T-cell (primary cell): ENCODE measurements around the gene ZNF80. TPM values are rescaled to one million over a fixed set of nuclear protein-coding genes. Genes with fewer than 3 reads are reported as not detected.

Source experiments
- ATAC-seq, 4 experiments: fragments of 200-7000 bp in 3 of 4; fragments of 150-1000 bp in 1 of 4; cut with Tn5 transposase; replicated peaks in 1 of 4; 1 replicate in 3 of 4; 2 replicates in 1 of 4; pipeline ENCODE4 v1.10.0; 2021; ENCODE audit warnings: moderate library complexity in 3 of 4, mild to moderate bottlenecking in 2 of 4, moderate number of reproducible peaks in 1 of 4
- CTCF ChIA-PET, 2 donors: fragments of 300-600 bp; sonication (Branson Sonifier 250); formaldehyde crosslinking; loops; one replicate each; lab custom pipeline; 2022; ENCODE audit warnings: antibody characterized with exemption in 2 of 2; lab: Charles Lee
- POLR2A ChIA-PET, 2 donors: fragments of 300-600 bp; sonication (Branson Sonifier 250); formaldehyde crosslinking; loops; one replicate each; lab custom pipeline; 2022; ENCODE audit warnings: antibody characterized with exemption in 2 of 2; lab: Charles Lee
- DNase-seq, 35 experiments: peaks; one replicate each; pipeline versions ENCODE4 v3.0.0 to v3.0.0-alpha.2; 2013 to 2023
- H3K27ac ChIP-seq: one replicate; pipeline ENCODE4 v1.5.1; 2013; ENCODE audit warnings: low read length
- H3K27me3 ChIP-seq, 2 experiments: replicated peaks in 1 of 2; 1 replicate in 1 of 2; 2 replicates in 1 of 2; pipeline versions ENCODE4 v1.6.1 to v1.7.0; 2013; ENCODE audit warnings: low read length in 1 of 2, mixed read lengths in 1 of 2; ENCODE audit not compliant: control insufficient read depth in 2 of 2, insufficient read depth in 2 of 2; ENCODE audit errors: extremely low read depth in 1 of 2
- H3K36me3 ChIP-seq, 2 donors: 1 replicate in 1 of 2; 2 replicates in 1 of 2; pipeline versions ENCODE4 v1.6.1 to v1.7.0; 2013; ENCODE audit warnings: low read length in 1 of 2; ENCODE audit not compliant: control insufficient read depth in 2 of 2, insufficient read depth in 1 of 2; ENCODE audit errors: extremely low read depth in 1 of 2
- H3K4me1 ChIP-seq, 2 experiments: 1 replicate in 1 of 2; 2 replicates in 1 of 2; pipeline versions ENCODE4 v1.6.1 to v1.7.0; 2013; ENCODE audit warnings: low read length in 2 of 2, mixed read lengths in 1 of 2; ENCODE audit not compliant: insufficient read depth in 2 of 2, control insufficient read depth in 1 of 2; ENCODE audit errors: extremely low read depth in 1 of 2
- H3K4me3 ChIP-seq, 2 donors: 1 replicate in 1 of 2; 2 replicates in 1 of 2; pipeline versions ENCODE4 v1.5.1 to v1.7.0; 2013; ENCODE audit warnings: mild to moderate bottlenecking in 2 of 2, low read length in 1 of 2, moderate library complexity in 1 of 2; ENCODE audit not compliant: control insufficient read depth in 1 of 2; ENCODE audit errors: extremely low read depth in 1 of 2
- H3K9me3 ChIP-seq: 2 replicates; pipeline ENCODE4 v1.7.0; 2013
- H3K27ac Mint-ChIP-seq, 2 donors: one replicate each; pipeline ENCODE4 v1.8.0; 2020 to 2021; ENCODE audit warnings: mild to moderate bottlenecking in 2 of 2, mixed read lengths in 2 of 2
- H3K27me3 Mint-ChIP-seq, 2 donors: one replicate each; pipeline ENCODE4 v1.8.0; 2021 to 2022; ENCODE audit warnings: mixed read lengths in 2 of 2
- H3K36me3 Mint-ChIP-seq: one replicate; pipeline ENCODE4 v1.8.0; 2021; ENCODE audit warnings: mixed read lengths
- H3K4me1 Mint-ChIP-seq, 3 donors: one replicate each; pipeline ENCODE4 v1.8.0; 2020 to 2022; ENCODE audit warnings: mixed read lengths in 3 of 3, mild to moderate bottlenecking in 1 of 3
- H3K4me3 Mint-ChIP-seq, 3 donors: one replicate each; pipeline ENCODE4 v1.8.0; 2020 to 2022; ENCODE audit warnings: mild to moderate bottlenecking in 3 of 3, mixed read lengths in 3 of 3, moderate library complexity in 3 of 3
- H3K9me3 Mint-ChIP-seq, 3 donors: one replicate each; pipeline ENCODE4 v1.8.0; 2020 to 2022; ENCODE audit warnings: mixed read lengths in 3 of 3
- WGBS: methylation state at CpG from one replicate; pipeline ENCODE4 v1.1.5; 2013; ENCODE audit warnings: missing lambda C conversion rate; ENCODE audit not compliant: insufficient coverage; 5-methylcytosine and 5-hydroxymethylcytosine counted together
- total RNA-seq, 35 experiments: library from RNA in 6 of 35; stranded (reverse) in 6 of 35; fragments of 120-200 nt in 1 of 35; gene quantifications; one replicate each; pipeline versions ENCODE4 v1.2.1 to v1.2.4 and lab custom pipeline; 2013 to 2026

ZNF80 gene
- total RNA-seq, 5 donors from 2014 or later (not counting 1 experiment from before 2014, with no cell fraction given): 0.47 to 1.4 (median 1.1) TPM

DNA sequence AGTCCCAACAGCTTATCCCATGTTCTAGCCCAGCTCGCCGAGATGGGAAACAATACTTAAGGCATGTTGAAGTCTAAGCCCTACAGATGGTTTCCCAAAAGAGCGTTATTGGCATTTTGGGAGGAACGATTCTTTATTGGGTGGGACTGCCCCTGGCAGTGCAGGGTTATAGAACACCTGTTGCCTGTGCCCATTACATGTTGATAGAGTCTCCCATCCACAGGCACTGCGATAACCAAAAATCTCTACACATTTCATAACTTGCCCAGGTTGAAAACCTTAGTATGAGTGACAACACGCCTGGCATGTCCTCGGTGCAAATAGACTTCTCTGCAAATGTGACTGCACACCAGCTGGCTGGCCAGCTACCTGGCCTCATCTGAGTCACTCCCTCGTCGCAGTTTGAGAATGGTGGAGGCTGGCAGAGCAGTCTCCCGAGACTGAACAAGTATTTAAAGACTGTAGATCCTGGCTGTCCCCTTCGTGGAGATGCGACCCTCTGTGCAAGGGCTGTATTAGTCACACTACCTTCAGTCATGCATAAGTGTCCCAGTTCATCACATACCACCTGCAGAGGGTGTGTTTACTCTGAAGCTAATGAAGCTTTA is 18.7 kb downstream of the ZNF80 start:
- peaks cover 20 to 74% of the 10 kb centered on the region in 2 experiments for H3K4me1 ChIP-seq
- Mint-ChIP-seq H3K27me3 (no peaks in the 10 kb centered on the region), H3K4me3 (no peak overlapping the region), H3K36me3 (peaks cover 10% of the 10 kb centered on the region), H3K9me3 (peaks cover 0 to 4% (median 0%) of the 10 kb centered on the region in 3 donors), H3K27ac (peak overlapping the region in 1 of 2 donors; percentile 79), H3K4me1 (peaks cover 0 to 40% (median 34%) of the 10 kb centered on the region in 3 donors)
- no peaks in the 10 kb centered on the region for H3K9me3 ChIP-seq
- peak overlapping the region; percentile 95 for H3K27ac ChIP-seq
- POLR2A ChIA-PET: interaction anchor here in 1 of 2 donors (0.7 to 1.3 kb wide), 2 partner anchors 9 to 89 kb away, joined by 4 read pairs; no protein-coding TSS in a partner anchor
- no peaks in the 10 kb centered on the region for H3K27me3 ChIP-seq
- no peak overlapping the region for H3K4me3 ChIP-seq
- CTCF ChIA-PET: interaction anchor here (1.1 to 1.2 kb wide), 2 partner anchors 72 to 164 kb away, joined by 3 to 4 read pairs; no protein-coding TSS in a partner anchor
- DNase-seq (no peak), ATAC-seq (no peak)
- no peaks in the 10 kb centered on the region for H3K36me3 ChIP-seq
- 72% methylated on average over 8 of the region's 12 CpGs for WGBS

DNA sequence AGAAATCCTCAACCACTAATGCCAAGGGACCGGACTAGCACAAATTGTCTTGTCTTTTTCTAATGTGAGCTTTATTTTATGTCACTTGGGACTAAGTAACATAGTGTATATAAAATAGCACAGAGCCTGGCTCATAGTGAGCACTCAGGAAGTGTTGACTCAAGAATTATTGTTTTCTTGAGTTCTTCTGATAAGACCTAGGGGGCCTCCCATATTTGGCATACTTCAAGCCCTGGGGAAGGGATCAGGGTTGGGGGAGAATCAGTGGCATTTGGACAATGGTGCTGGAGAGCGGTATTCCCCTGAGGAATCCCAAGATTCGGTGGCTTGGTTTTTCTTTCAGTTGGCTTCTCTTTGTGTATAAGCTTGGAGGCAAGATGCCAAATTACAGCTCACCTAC is 19.4 kb downstream of the ZNF80 start:
- DNase-seq: no peak
- Mint-ChIP-seq H3K36me3 (peaks cover 10% of the 10 kb centered on the region), H3K4me3 (no peak overlapping the region), H3K27me3 (no peaks in the 10 kb centered on the region), H3K9me3 (no peaks in the 10 kb centered on the region), H3K27ac (no peak overlapping the region), H3K4me1 (peaks cover 6 to 33% (median 28%) of the 10 kb centered on the region in 3 donors)
- Histone ChIP-seq H3K4me3 (no peak overlapping the region), H3K9me3 (no peaks in the 10 kb centered on the region), H3K36me3 (no peaks in the 10 kb centered on the region), H3K27me3 (no peaks in the 10 kb centered on the region), H3K27ac (peak overlapping the region; percentile 95), H3K4me1 (peaks cover 22 to 80% of the 10 kb centered on the region in 2 experiments)
- POLR2A ChIA-PET: interaction anchor here (0.5 to 1.3 kb wide), 2 partner anchors 9 to 1198 kb away, joined by 3 to 4 read pairs; a partner anchor contains a TSS
- CTCF ChIA-PET: interaction anchor here (0.5 to 1.2 kb wide), 7 partner anchors 18 to 181 kb away, joined by 3 to 8 read pairs (median 4); no protein-coding TSS in a partner anchor
- WGBS: 100% methylated on average over 1 of the region's 3 CpGs
- ATAC-seq: no peak

DNA sequence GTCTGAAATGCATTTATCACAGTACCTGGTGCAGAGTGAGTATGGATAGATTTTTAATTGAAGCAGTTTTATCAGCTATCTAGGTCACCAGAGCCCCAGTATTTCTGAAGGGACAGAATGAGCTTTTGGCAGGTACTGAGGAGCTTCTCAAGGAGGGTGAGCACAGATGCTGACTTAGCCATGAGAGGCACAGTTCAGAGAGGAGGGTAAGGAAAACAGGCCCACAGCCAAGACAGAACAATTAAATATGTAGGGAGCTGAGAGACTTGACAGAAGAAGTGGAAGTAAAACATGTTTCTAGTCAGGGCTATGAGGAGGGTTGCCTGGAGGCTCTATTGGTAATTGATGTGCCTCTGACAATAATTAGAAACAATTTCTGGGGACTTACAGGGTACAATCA is 20.1 kb downstream of the ZNF80 start:
- H3K4me1 Mint-ChIP-seq: peaks cover 14 to 26% (median 24%) of the 10 kb centered on the region in 3 donors
- no peaks in the 10 kb centered on the region for H3K9me3 Mint-ChIP-seq
- ATAC-seq: no peak
- H3K4me3 ChIP-seq: no peak overlapping the region
- H3K36me3 ChIP-seq: no peaks in the 10 kb centered on the region
- DNase-seq: no peak
- H3K27ac Mint-ChIP-seq: no peak overlapping the region
- ChIA-PET POLR2A (interaction anchor here in 1 of 2 donors (0.9 to 1.3 kb wide), 2 partner anchors 10 to 917 kb away, joined by 3 to 4 read pairs; no protein-coding TSS in a partner anchor), CTCF (interaction anchor here (0.5 to 1.1 kb wide), 7 partner anchors 18 to 517 kb away, joined by 3 to 8 read pairs (median 4); no protein-coding TSS in a partner anchor)
- peak overlapping the region; percentile 95 for H3K27ac ChIP-seq
- H3K27me3 ChIP-seq: no peaks in the 10 kb centered on the region
- no peak overlapping the region for H3K4me3 Mint-ChIP-seq
- no peaks in the 10 kb centered on the region for H3K27me3 Mint-ChIP-seq
- peaks cover 19 to 85% of the 10 kb centered on the region in 2 experiments for H3K4me1 ChIP-seq
- H3K36me3 Mint-ChIP-seq: peaks cover 10% of the 10 kb centered on the region
- H3K9me3 ChIP-seq: no peaks in the 10 kb centered on the region

DNA sequence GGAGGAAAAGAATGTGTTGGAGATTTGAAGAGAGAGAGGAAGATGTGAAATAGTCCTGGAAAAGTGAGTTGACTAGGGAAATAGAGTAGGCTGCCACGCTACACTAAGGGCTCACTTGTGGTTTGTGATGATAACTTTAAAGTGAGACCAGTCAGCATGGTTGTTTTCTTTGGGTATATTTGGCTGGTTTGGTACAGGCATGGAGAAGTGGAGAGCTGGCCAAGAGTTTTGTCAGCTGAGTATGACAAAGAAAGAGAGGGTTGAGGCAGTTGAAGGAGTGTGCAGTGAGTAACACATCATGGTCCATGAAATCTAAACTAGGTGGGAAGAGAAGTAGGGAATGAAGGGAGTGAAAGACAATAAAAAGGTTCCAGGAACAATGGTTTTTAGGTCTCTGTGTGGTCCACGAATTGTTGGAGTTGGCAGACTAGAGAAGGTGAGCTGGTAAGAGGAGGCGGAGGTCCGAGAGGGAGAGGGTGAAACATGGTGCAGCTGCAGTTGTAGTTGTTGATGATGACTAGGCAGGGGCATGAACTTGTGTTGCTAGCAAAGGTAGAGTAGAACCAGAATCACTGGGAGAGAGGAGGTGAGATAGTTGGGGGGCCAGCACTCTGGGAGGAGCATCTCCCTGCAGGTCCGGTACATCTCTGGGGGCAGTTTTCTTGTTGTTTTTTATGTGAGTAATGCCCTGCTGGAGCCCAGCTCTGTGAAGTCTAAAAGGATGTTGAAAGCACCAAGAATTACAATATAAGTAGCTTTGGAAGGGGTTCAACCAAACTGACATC is 21.0 kb downstream of the ZNF80 start:
- Histone ChIP-seq H3K27me3 (no peaks in the 10 kb centered on the region), H3K4me1 (peaks cover 19 to 83% of the 10 kb centered on the region in 2 experiments), H3K9me3 (no peaks in the 10 kb centered on the region), H3K4me3 (no peak overlapping the region), H3K36me3 (no peaks in the 10 kb centered on the region), H3K27ac (peak overlapping the region; percentile 95)
- DNase-seq (no peak), ATAC-seq (no peak)
- ChIA-PET CTCF (interaction anchor here in 1 of 2 donors (1.1 kb wide), 1 partner anchor 74 kb away, joined by 4 read pairs; no protein-coding TSS in a partner anchor), POLR2A (interaction anchor here in 1 of 2 donors (0.9 kb wide), 1 partner anchor 918 kb away, joined by 3 read pairs; no protein-coding TSS in a partner anchor)
- 64% methylated on average over 4 of the region's 5 CpGs for WGBS
- Mint-ChIP-seq H3K9me3 (no peaks in the 10 kb centered on the region), H3K4me3 (no peak overlapping the region), H3K4me1 (peaks cover 17 to 20% (median 17%) of the 10 kb centered on the region in 3 donors), H3K36me3 (peaks cover 10% of the 10 kb centered on the region), H3K27me3 (no peaks in the 10 kb centered on the region), H3K27ac (no peak overlapping the region)

DNA sequence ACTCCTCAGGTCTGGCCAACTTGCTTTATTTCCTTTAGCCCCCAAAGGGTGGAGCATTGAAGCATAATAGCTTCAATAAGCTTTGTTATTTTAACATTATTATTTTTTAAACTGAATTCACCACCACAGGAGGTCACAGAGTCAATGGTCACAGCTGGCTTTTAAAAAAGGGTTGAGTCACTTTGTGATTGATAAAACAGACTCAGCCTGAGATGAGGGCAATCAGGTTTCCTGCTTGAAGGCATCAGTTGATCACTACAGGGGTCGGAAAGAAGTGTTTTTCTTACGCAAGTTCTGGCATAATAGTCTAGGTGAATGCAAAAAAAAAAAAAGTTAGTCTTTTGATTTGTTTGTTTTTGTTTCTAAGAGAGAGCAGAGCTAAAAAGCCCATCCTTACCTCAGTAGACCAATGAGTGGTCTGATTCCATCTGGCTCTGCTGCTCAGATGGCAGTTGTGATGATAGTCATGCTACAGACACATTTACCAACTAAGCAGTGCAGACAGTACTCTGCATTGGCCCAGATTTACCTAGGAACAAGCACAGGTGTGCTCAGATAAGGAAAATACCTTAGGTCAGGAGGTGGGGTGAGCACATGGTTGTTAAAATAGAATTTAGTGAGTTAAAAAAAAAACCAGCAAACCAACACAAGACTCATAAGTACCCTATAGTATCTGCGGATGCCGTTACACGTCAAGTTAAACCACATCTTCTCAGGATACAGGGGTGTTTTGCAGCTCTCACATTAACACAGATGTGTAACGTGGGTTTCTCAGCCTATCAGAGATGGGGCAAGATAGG is 22.6 kb downstream of the ZNF80 start:
- Histone ChIP-seq H3K4me1 (peaks cover 19 to 74% of the 10 kb centered on the region in 2 experiments), H3K27me3 (no peaks in the 10 kb centered on the region), H3K27ac (peak overlapping the region; percentile 95), H3K36me3 (no peaks in the 10 kb centered on the region), H3K4me3 (peak overlapping the region; percentile 49 to 52), H3K9me3 (no peaks in the 10 kb centered on the region)
- WGBS: 0% methylated on average over 1 of the region's 6 CpGs
- peaks cover 12% of the 10 kb centered on the region for H3K36me3 Mint-ChIP-seq
- peaks cover 5 to 23% (median 10%) of the 10 kb centered on the region in 3 donors for H3K4me1 Mint-ChIP-seq
- POLR2A ChIA-PET: interaction anchor here (0.6 to 2.7 kb wide), 11 partner anchors 8 to 479 kb away, joined by 3 to 48 read pairs (median 4); no protein-coding TSS in a partner anchor
- CTCF ChIA-PET: interaction anchor here (0.7 to 1.8 kb wide), 7 partner anchors 8 to 301 kb away, joined by 3 to 15 read pairs (median 3); no protein-coding TSS in a partner anchor
- H3K9me3 Mint-ChIP-seq: peaks cover 0 to 4% (median 0%) of the 10 kb centered on the region in 3 donors
- H3K4me3 Mint-ChIP-seq: no peak overlapping the region
- ATAC-seq (peak; percentile 66 to 76 (median 68)), DNase-seq (peak in 33 of 35 experiments; percentile 16 to 88 (median 54))
- H3K27ac Mint-ChIP-seq: no peak overlapping the region
- H3K27me3 Mint-ChIP-seq: no peaks in the 10 kb centered on the region
